Right lobe of liver (tissue), 4 donors: ENCODE data around the gene ANKRD66.

Source experiments
- CTCF ChIP-seq, 4 donors: fragments of 200-600 bp in 3 of 4; fragments of 450-650 bp in 1 of 4; IDR thresholded peaks; one replicate each; pipeline versions ENCODE4 v1.5.1 to v1.8.0; 2016 to 2022; ENCODE audit warnings: antibody characterized with exemption in 4 of 4, mild to moderate bottlenecking in 2 of 4
- POLR2A ChIP-seq: fragments of 450-650 bp; IDR thresholded peaks from one replicate; pipeline ENCODE4 v1.6.1; 2017; ENCODE audit warnings: antibody characterized with exemption, mild to moderate bottlenecking
- donor health status: DM: no; HTN: no; CAD: no.
- donor health status: DM: no; HTN: no; CAD: no.
- donor health status: DM: no; HTN: yes; CAD: no.

GRCh38 chr6:46719099-46719498 lies 27.6 kb upstream of the ANKRD66 start:
- no peak for TF ChIP-seq CTCF (IDR thresholded peaks at IDR 0.05)
- TF ChIP-seq POLR2A, result no peak
